SK-N-DZ (cell line): ENCODE measurements around the gene MXRA8.
A peak's percentile ranks its signal among the peaks of the same experiment; 100 is the strongest.
"Not testable (repeated sequence)": the region's sequence is repeated elsewhere in the genome, so short reads cannot be mapped to it uniquely, and the experiment has no call there.

Experiments
- DNase-seq: peaks from one replicate; pipeline ENCODE4 v3.0.0-alpha.2; 2015; ENCODE audit warnings: low spot score

The MXRA8 gene

GRCh38 chr1:1370094-1370493 is 11.7 kb upstream of the MXRA8 start:
- not testable (repeated sequence) for DNase-seq

DNA sequence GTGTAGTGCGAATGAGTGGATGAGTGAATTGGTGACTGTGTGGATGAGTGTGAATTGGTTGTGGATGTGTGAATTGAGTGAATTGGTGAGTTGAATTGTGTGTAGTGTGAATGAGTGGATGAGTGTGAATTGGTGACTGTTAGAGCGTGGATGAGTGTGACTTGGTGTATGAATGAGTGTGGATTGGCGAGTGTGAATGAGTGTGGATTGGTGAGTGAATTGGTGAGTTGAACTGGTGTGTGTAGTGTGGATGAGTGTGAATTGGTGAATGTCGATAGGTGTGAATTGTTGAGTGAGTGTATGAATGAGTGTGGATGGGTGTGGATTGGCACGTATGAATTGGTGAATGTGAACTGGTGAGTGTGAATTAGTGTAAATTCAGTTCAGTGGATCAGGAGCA is 9.0 kb upstream of the MXRA8 start:
- no peak for DNase-seq

GRCh38 chr1:1366699-1367066 is 8.3 kb upstream of the MXRA8 start:
- no peak for DNase-seq

GRCh38 chr1:1365875-1366698 is 7.7 kb upstream of the MXRA8 start:
- DNase-seq = no peak

- no peak for DNase-seq
Observed at GRCh38 chr1:1364266-1364665, 5.9 kb upstream of the MXRA8 start.

DNA sequence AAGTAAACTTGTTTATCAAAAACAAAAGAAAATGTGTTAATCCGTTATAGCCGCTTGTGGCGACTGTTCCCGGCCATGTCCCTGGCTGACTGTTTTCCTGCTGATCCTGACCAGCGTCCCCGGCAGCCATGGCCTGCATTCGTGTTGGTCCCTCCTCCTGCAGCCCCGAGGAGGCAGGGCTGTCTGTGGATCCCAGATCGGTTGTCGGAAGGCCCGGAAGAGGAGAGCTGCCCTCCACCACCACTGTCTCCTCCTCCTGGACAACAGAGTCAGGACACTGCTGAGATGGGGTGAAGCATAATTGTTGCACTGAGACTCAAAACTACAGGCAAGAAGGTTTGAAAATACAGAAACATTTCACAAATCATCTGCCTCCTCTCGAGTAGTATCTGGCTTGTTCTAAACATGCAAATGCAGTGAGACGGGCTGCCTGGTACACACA is 3.6 kb upstream of the MXRA8 start:
- peak; percentile 61 for DNase-seq

- DNase-seq = no peak
Observed at GRCh38 chr1:1361233-1361981, 3.1 kb upstream of the MXRA8 start.

GRCh38 chr1:1360506-1361169 is 2.3 kb upstream of the MXRA8 start:
- DNase-seq = no peak

- peak; percentile 62 for DNase-seq
Observed at GRCh38 chr1:1359664-1360468, 1.5 kb upstream of the MXRA8 start.

- no peak for DNase-seq
Observed at GRCh38 chr1:1359308-1359663, 931 bp upstream of the MXRA8 start.

- no peak for DNase-seq
Observed at GRCh38 chr1:1357871-1358432, 403 bp downstream of the MXRA8 start.

GRCh38 chr1:1356796-1357401 is 1.5 kb downstream of the MXRA8 start:
- no peak for DNase-seq

- no peak for DNase-seq
Observed at GRCh38 chr1:1356166-1356795, 2.1 kb downstream of the MXRA8 start.

DNA sequence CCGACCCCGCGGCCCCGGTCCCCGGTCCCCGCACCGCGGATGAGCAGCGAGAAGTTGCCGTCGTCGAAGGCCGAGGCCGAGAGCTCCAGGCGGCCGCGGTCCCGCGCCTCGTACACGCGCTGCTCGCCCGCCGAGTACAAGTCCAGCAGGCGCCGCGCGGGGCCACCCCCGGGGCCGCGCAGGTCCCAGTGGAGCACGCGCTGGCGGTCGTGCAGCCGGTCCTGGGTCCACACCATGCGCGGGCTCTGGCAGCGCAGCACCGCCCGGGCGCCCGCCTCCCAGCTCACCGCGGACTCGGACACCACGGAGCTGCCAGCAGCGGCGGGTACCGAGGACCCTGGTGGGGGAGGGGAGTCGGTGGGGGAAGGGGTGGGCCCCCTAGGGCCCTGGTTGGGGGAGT is 2.9 kb downstream of the MXRA8 start:
- DNase-seq = no peak

DNA sequence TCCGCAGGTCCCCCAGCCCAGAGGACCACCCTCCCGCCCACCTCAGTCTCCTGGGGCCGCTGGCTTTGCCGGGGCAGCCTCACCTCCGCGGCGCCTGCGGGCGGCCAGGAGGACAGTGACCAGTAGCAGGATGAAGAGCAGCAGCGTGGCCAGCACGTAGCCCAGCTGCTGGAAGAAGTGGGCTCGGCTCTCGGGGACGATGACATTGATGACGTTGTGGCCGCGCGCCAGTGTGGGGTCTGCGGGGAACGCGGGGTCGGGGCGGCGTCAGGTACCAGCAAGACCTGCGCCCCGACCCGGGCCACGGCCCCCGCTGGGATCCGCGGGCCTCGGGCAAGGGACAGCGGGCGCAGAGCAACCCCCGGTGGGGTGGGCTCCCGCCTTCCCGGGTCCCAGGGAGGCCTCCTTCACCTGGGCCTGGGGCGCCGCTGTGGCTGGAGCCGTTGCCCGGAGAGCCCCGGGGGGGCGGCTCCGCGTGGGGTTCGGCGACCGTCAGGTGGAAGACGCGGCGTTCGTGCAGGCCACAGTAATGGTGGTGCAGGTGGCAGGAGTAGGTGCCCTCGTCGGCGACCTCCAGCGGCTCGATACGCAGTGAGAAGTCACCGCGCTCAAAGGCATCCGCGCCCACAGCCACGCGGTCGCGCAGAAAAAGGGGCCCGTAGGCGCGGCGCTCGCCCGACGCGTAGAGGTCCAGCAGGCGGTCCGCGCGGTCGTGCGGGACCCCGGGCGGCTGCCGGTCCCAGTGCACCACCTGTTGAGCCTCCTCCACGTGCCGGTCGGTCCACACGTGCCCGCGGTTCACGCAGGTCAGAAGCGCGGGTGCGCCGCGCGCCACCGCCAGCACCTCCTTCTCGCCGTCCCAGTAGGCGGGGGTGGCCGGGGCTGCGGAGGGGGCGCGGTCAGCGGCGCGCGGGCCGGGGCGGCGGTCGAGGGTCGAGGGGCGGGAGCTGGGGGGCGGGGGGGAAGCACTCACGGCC is 3.8 kb downstream of the MXRA8 start:
- DNase-seq = no peak

DNA sequence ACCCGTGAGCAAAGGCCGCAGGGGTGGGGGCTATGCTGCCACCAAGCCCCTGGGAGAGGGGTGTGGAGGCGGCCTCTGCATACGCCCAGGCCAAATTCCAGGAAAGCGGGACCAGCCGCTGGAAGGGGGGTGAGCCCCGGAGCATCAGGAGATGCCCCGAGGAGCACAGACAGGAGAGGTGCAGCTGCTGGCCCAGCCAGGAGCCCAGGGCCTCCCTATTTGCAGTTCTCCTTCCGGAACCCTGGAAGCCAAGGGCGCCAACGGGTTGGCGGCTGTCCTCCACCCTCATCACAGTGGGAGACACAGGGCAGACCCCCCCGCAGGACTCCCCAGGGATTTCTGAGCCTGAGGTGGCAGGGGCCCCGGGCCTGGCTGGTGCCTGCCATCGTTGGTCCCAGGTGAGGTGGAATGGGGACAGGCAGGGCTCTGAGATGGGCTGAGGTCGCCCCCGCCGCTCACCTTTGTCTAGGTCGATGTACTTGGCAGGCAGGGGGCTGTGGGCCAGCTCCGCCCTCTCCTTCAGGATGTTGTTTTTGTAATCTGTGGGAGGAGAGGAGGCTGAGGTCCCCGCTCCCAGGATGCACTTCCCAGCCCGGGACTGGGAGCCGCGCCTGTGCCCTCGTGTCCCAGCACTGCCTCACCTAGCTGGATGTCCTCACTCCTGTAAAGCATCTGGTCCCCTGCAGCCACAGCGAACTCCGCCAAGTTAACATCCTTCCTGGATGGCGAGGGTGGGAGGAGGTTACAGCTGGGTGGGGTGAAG is 4.8 kb downstream of the MXRA8 start:
- DNase-seq = no peak

GRCh38 chr1:1352786-1353388 is 5.5 kb downstream of the MXRA8 start:
- DNase-seq = no peak
